HG03097 (cell line): Measurements from ENCODE around the gene EMILIN3.

Source experiments
- ATAC-seq: cut with Tn5 transposase; IDR thresholded peaks from one replicate; pipeline ENCODE4 v1.9.1; 2021; ENCODE audit not compliant: unreplicated experiment, low FRiP score

The EMILIN3 gene

GRCh38 chr20:41365777-41366545, 657 bp downstream of the EMILIN3 start:
- ATAC-seq: no peak

- ATAC-seq: no peak
Observed at GRCh38 chr20:41364967-41365765, 1.5 kb downstream of the EMILIN3 start.

- ATAC-seq: no peak
Observed at GRCh38 chr20:41364236-41364855, 2.3 kb downstream of the EMILIN3 start.

- ATAC-seq: no peak
Observed at GRCh38 chr20:41363601-41364000, 3.0 kb downstream of the EMILIN3 start.

GRCh38 chr20:41362748-41363140, 3.9 kb downstream of the EMILIN3 start:
- no peak for ATAC-seq

GRCh38 chr20:41361757-41362747, 4.6 kb downstream of the EMILIN3 start:
- ATAC-seq: no peak

- ATAC-seq: no peak
Observed at GRCh38 chr20:41360831-41361756, 5.5 kb downstream of the EMILIN3 start.

- no peak for ATAC-seq
Observed at GRCh38 chr20:41359541-41360011, 7.0 kb downstream of the EMILIN3 start.

- no peak for ATAC-seq
Observed at GRCh38 chr20:41358717-41359116, 7.9 kb downstream of the EMILIN3 start.

- no peak for ATAC-seq
Observed at GRCh38 chr20:41358230-41358629, 8.4 kb downstream of the EMILIN3 start.

GRCh38 chr20:41357424-41358163, 9.0 kb downstream of the EMILIN3 start:
- no peak for ATAC-seq

GRCh38 chr20:41356951-41357350, 9.7 kb downstream of the EMILIN3 start:
- no peak for ATAC-seq

GRCh38 chr20:41355598-41356203, 10.9 kb downstream of the EMILIN3 start:
- ATAC-seq: no peak

- ATAC-seq: no peak
Observed at GRCh38 chr20:41355192-41355591, 11.4 kb downstream of the EMILIN3 start.

- no peak for ATAC-seq
Observed at GRCh38 chr20:41353530-41353929, 13.1 kb downstream of the EMILIN3 start.

GRCh38 chr20:41352666-41353065, 14.0 kb downstream of the EMILIN3 start:
- no peak for ATAC-seq

- no peak for ATAC-seq
Observed at GRCh38 chr20:41352106-41352505, 14.5 kb downstream of the EMILIN3 start.

- ATAC-seq: no peak
Observed at GRCh38 chr20:41350408-41350962, 16.1 kb downstream of the EMILIN3 start.
